Activated B cell treated with CpG ODN at 0.5 μM for 24 hours (primary cell): Measurements from ENCODE around the gene ABI2. TPM values are rescaled to one million over a fixed set of nuclear protein-coding genes. Genes with fewer than 3 reads are reported as not detected.

Experiments
- ATAC-seq: fragments of 200-7000 bp; cut with Tn5 transposase; one replicate; pipeline ENCODE4 v1.10.0; 2021; ENCODE audit warnings: low read depth, mild to moderate bottlenecking, moderate library complexity
- CTCF ChIA-PET: fragments of 350-600 bp; sonication (Branson Sonifier 250); formaldehyde crosslinking; loops from one replicate; lab custom pipeline; 2021; ENCODE audit warnings: antibody characterized with exemption; lab: Charles Lee
- POLR2A ChIA-PET: fragments of 350-600 bp; sonication (Branson Sonifier 250); formaldehyde crosslinking; loops from one replicate; lab custom pipeline; 2021; ENCODE audit warnings: antibody characterized with exemption; lab: Charles Lee
- DNase-seq: peaks from one replicate; pipeline ENCODE4 v3.0.0; 2022
- H3K27ac Mint-ChIP-seq: one replicate; pipeline ENCODE4 v1.8.0; 2020; ENCODE audit warnings: mixed read lengths
- H3K27me3 Mint-ChIP-seq: one replicate; pipeline ENCODE4 v1.8.0; 2021; ENCODE audit warnings: mixed read lengths
- H3K36me3 Mint-ChIP-seq: one replicate; pipeline ENCODE4 v1.8.0; 2021; ENCODE audit warnings: low read depth, mixed read lengths
- H3K4me1 Mint-ChIP-seq: one replicate; pipeline ENCODE4 v1.8.0; 2021; ENCODE audit warnings: mixed read lengths
- H3K4me3 Mint-ChIP-seq: one replicate; pipeline ENCODE4 v1.8.0; 2020; ENCODE audit warnings: mild to moderate bottlenecking, mixed read lengths
- H3K9me3 Mint-ChIP-seq: one replicate; pipeline ENCODE4 v1.8.0; 2020; ENCODE audit warnings: mixed read lengths
- CTCF ChIP-seq: fragments of 200-600 bp; IDR thresholded peaks from one replicate; pipeline ENCODE4 v1.8.0; 2022; ENCODE audit warnings: antibody characterized with exemption, mild to moderate bottlenecking
- intact Hi-C: fragments of 100-400 bp; cut with micrococcal nuclease; formaldehyde crosslinking; loops from one replicate; pipeline ENCODE4 v1.15.1; 2024
- total RNA-seq: library from RNA; stranded (reverse); gene quantifications from 2 replicates; pipeline ENCODE4 v1.2.3, GENCODE V29; 2022

Gene ABI2
- total RNA-seq, 1 donor from 2014 or later = 17.3 TPM

- no peak overlapping the region for H3K4me3 Mint-ChIP-seq
- no peak for TF ChIP-seq CTCF
- H3K27me3 Mint-ChIP-seq = no peaks in the 10 kb centered on the region
- intact Hi-C loops = no loop called here
- POLR2A ChIA-PET = no interaction called here
- no peaks in the 10 kb centered on the region for H3K36me3 Mint-ChIP-seq
- no peaks in the 10 kb centered on the region for H3K4me1 Mint-ChIP-seq
- no peaks in the 10 kb centered on the region for H3K9me3 Mint-ChIP-seq
- ATAC-seq (no peak), DNase-seq (no peak)
- H3K27ac Mint-ChIP-seq = no peak overlapping the region
- CTCF ChIA-PET = no interaction called here
These were observed 112.5 kb downstream of the ABI2 start for GRCh38 chr2:203440671-203441070.

- no peak overlapping the region for H3K4me3 Mint-ChIP-seq
- no peaks in the 10 kb centered on the region for H3K4me1 Mint-ChIP-seq
- no peaks in the 10 kb centered on the region for H3K27me3 Mint-ChIP-seq
- no peak overlapping the region for H3K27ac Mint-ChIP-seq
- no peak for ATAC-seq
- no peak for DNase-seq
- no peaks in the 10 kb centered on the region for H3K9me3 Mint-ChIP-seq
- CTCF ChIA-PET = no interaction called here
- no peaks in the 10 kb centered on the region for H3K36me3 Mint-ChIP-seq
- TF ChIP-seq CTCF = no peak
- intact Hi-C loops = no loop called here
- POLR2A ChIA-PET = no interaction called here
These were observed 113.3 kb downstream of the ABI2 start for GRCh38 chr2:203441463-203441862.

- H3K4me3 Mint-ChIP-seq = no peak overlapping the region
- no peaks in the 10 kb centered on the region for H3K36me3 Mint-ChIP-seq
- ChIA-PET POLR2A (no interaction called here), CTCF (no interaction called here)
- no peak overlapping the region for H3K27ac Mint-ChIP-seq
- no peak for DNase-seq
- TF ChIP-seq CTCF = no peak
- no peaks in the 10 kb centered on the region for H3K4me1 Mint-ChIP-seq
- intact Hi-C loops = no loop called here
- no peaks in the 10 kb centered on the region for H3K27me3 Mint-ChIP-seq
- no peaks in the 10 kb centered on the region for H3K9me3 Mint-ChIP-seq
- no peak for ATAC-seq
These were observed 114.3 kb downstream of the ABI2 start for GRCh38 chr2:203442463-203442862.

DNA sequence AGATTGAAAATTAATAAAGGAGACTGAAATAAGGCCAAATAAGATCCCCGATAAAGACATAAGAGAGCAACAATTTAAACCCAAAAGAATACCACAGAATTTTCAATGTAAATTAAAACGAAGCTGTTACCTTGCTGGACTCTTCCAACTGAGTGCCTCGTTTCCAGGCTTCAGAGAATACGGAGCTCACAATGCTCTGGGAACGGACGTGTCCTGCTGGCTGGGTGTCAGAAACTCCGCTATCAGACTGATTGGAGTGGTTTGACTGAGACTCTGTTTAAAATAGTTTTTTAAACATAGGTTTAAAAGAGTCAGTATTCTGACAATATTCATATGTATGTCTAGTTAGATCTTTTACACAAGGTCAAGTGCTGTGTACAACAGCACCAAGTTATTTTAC lies 116.5 kb downstream of the ABI2 start:
- DNase-seq (no peak), ATAC-seq (no peak)
- Mint-ChIP-seq H3K4me1 (no peaks in the 10 kb centered on the region), H3K9me3 (no peaks in the 10 kb centered on the region), H3K27me3 (no peaks in the 10 kb centered on the region), H3K27ac (no peak overlapping the region), H3K4me3 (no peak overlapping the region), H3K36me3 (no peaks in the 10 kb centered on the region)
- TF ChIP-seq CTCF = no peak
- intact Hi-C loops = no loop called here
- ChIA-PET CTCF (no interaction called here), POLR2A (no interaction called here)

- ChIA-PET CTCF (no interaction called here), POLR2A (no interaction called here)
- no peak overlapping the region for H3K27ac Mint-ChIP-seq
- H3K4me3 Mint-ChIP-seq = no peak overlapping the region
- no peak for DNase-seq
- intact Hi-C loops = no loop called here
- H3K27me3 Mint-ChIP-seq = no peaks in the 10 kb centered on the region
- no peak for TF ChIP-seq CTCF
- H3K9me3 Mint-ChIP-seq = no peaks in the 10 kb centered on the region
- H3K36me3 Mint-ChIP-seq = no peaks in the 10 kb centered on the region
- H3K4me1 Mint-ChIP-seq = no peaks in the 10 kb centered on the region
- no peak for ATAC-seq
These were observed 117.9 kb downstream of the ABI2 start for GRCh38 chr2:203446071-203446481.
